SU-DHL-6 (cell line): ENCODE data around the gene ZNF212.

Experiments
- H2AFZ ChIP-seq: fragments of 200-600 bp; sonication (generic); 2 replicates; pipeline ENCODE4 v1.6.1; 2014; ENCODE audit warnings: low read depth, mild to moderate bottlenecking, moderate library complexity, mixed read lengths, antibody characterized with exemption, low read length; ENCODE audit not compliant: severe bottlenecking
- H3F3A ChIP-seq: fragments of 200-600 bp; shearing (Covaris generic); 2 replicates; pipeline ENCODE4 v1.6.0; 2016; ENCODE audit warnings: antibody characterized with exemption, mild to moderate bottlenecking; ENCODE audit not compliant: insufficient read depth
- H3K27ac ChIP-seq: fragments of 200-600 bp; sonication (generic); 2 replicates; pipeline ENCODE4 v1.5.1; 2016; ENCODE audit warnings: low read depth, mild to moderate bottlenecking, low read length, moderate library complexity, mixed read lengths
- H3K27me3 ChIP-seq: fragments of 200-600 bp; sonication (generic), shearing (Covaris generic); 2 replicates; pipeline ENCODE4 v1.6.0; 2014; ENCODE audit warnings: mild to moderate bottlenecking, low read length
- H3K36me3 ChIP-seq: fragments of 200-600 bp; sonication (generic); 2 replicates; pipeline ENCODE4 v1.6.1; 2014; ENCODE audit warnings: mild to moderate bottlenecking, low read length, mixed read lengths
- H3K4me2 ChIP-seq: fragments of 300-600, 200-600 bp; shearing (Covaris generic), sonication (generic); 2 replicates; pipeline ENCODE4 v1.6.0; 2014; ENCODE audit warnings: low read length, low read depth, mild to moderate bottlenecking; ENCODE audit not compliant: poor library complexity, severe bottlenecking
- H3K4me3 ChIP-seq: fragments of 200-600 bp; sonication (generic); 2 replicates; pipeline ENCODE4 v1.5.1; 2014; ENCODE audit warnings: antibody characterized with exemption, low read length, mild to moderate bottlenecking, mixed read lengths; ENCODE audit not compliant: insufficient read depth, poor library complexity, severe bottlenecking
- H3K79me2 ChIP-seq: fragments of 200-600 bp; sonication (generic); 2 replicates; pipeline ENCODE4 v1.6.1; 2014; ENCODE audit warnings: mild to moderate bottlenecking, low read length, moderate library complexity; ENCODE audit not compliant: insufficient read depth
- H3K9ac ChIP-seq: fragments of 200-600 bp; sonication (generic); 2 replicates; pipeline ENCODE4 v1.7.0; 2014; ENCODE audit warnings: mild to moderate bottlenecking, low read length
- H3K9me2 ChIP-seq: fragments of 200-600 bp; sonication (generic); replicated peaks from 2 replicates; pipeline ENCODE4 v1.6.1; 2014; ENCODE audit warnings: low read length; ENCODE audit not compliant: insufficient read depth
- H3K9me3 ChIP-seq: fragments of 200-600 bp; sonication (generic); 2 replicates; pipeline ENCODE4 v1.6.1; 2014; ENCODE audit warnings: low read length, mixed read lengths; ENCODE audit not compliant: insufficient read depth
- H4K20me1 ChIP-seq: fragments of 200-600 bp; sonication (generic); 2 replicates; pipeline ENCODE4 v1.6.1; 2014; ENCODE audit warnings: low read depth, mild to moderate bottlenecking, antibody characterized with exemption, low read length, moderate library complexity, mixed read lengths
- EZH2phosphoT487 ChIP-seq: fragments of 200-600 bp; sonication (generic), shearing (Covaris generic); conservative IDR thresholded peaks from 2 replicates; pipeline ENCODE4 v1.6.1; 2018; ENCODE audit warnings: mild to moderate bottlenecking, antibody characterized with exemption, low read length, moderate library complexity, mixed read lengths
- TF ChIP-seq, protein P1 (sequence below): fragments of 200-600 bp; sonication (generic); IDR thresholded peaks from one replicate; pipeline ENCODE4 v1.5.1; 2017; ENCODE audit warnings: antibody characterized with exemption, mild to moderate bottlenecking, low read length, moderate library complexity; ENCODE audit not compliant: insufficient read depth, poor library complexity, severe bottlenecking

Gene ZNF212

DNA sequence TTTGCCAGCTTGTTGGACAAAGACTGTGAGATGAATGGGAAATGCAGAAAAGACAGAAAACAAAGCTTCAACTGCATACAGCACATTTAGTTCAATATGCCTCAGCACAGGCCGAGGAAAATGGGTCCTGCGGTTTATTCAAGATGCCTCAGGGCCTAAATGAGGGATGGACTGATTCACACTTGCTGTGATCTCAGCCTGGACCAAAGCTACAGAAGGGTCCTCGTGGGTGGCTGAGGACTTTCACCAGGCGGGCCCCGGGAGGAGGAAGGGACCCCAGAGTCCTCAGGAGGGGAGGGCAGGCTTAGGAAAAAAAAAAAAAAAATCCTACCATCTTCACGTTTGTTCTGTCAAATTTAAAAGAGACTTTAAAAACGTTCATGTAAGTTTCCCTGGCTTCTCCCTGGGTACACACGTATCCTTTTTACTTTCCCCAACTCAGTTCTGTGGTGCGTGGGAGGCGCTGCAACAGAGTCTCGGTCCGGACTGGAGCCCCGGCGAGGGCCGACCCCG is 21.9 kb downstream of the ZNF212 start:
- Histone ChIP-seq H3K79me2 (no peaks in the 10 kb centered on the region), H3K4me3 (peak overlapping the region; percentile 80), H2AFZ (peak overlapping the region; percentile 95), H3K9ac (peak overlapping the region; percentile 75), H3F3A (0 out of 2 replicates have a peak, but pooled peaks cover 7% of the 10 kb centered on the region), H3K9me2 (no peaks in the 10 kb centered on the region), H3K27me3 (no peaks in the 10 kb centered on the region), H3K9me3 (no peaks in the 10 kb centered on the region), H3K36me3 (no peaks in the 10 kb centered on the region), H3K4me2 (peak overlapping the region; percentile 92), H3K27ac (no peak overlapping the region), H4K20me1 (no peaks in the 10 kb centered on the region)
- TF ChIP-seq EZH2phosphoT487: no peak
- TF ChIP-seq, protein P1, sequence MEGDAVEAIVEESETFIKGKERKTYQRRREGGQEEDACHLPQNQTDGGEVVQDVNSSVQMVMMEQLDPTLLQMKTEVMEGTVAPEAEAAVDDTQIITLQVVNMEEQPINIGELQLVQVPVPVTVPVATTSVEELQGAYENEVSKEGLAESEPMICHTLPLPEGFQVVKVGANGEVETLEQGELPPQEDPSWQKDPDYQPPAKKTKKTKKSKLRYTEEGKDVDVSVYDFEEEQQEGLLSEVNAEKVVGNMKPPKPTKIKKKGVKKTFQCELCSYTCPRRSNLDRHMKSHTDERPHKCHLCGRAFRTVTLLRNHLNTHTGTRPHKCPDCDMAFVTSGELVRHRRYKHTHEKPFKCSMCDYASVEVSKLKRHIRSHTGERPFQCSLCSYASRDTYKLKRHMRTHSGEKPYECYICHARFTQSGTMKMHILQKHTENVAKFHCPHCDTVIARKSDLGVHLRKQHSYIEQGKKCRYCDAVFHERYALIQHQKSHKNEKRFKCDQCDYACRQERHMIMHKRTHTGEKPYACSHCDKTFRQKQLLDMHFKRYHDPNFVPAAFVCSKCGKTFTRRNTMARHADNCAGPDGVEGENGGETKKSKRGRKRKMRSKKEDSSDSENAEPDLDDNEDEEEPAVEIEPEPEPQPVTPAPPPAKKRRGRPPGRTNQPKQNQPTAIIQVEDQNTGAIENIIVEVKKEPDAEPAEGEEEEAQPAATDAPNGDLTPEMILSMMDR: no peak

DNA sequence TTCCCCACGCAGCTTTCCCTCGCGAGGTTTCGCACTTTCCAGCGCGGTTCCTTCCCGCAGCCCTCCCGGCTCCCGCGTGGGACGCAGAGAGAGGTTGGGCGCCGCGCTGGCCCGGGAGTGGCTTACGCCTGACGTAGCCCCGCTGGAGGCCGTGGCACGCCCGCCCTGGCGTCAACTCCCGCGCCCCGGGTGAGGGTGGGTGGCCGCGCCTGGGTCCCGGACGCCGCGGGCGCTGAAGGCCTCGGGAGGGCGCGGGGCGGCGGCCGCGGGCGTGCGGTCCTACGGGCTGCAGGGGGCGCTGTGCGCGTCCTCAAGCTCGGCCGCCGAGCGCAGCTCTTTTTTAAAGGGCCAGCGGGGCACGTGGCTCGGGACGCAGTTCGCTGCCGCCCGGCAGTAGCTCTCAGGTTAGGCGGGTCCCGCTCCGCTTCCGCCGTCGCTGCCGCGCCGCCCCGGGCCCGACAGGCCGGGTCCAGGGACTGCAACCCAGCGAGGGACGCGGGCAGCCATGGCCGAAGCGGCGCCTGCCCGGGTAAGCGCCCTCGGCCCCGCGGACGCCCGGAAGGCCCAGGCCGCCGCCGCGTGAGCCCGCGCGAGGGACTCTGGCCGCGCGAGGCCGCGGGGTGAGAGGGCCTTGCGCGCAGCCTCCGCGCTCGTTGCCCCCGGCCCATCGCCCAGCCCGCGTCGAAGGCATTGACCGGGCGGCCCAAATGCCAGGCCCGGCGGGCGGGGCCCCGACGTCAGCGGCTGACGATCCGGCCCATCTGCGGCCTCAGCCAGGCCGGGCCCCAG is 22.6 kb downstream of the ZNF212 start, which contains the start of gene ZNF783:
ZNF783 (plus strand) TSS at position 368 of the 789 bp plus-strand sequence; CDS start at position 506, 138 bp downstream.
- Histone ChIP-seq H3K9ac (peak within 1 kb of the TSS; percentile 75), H3F3A (0 out of 2 replicates have a peak, but pooled peaks cover 7% of the 10 kb centered on the region), H3K4me3 (peak within 1 kb of the TSS; percentile 80), H3K9me3 (no peaks in the 10 kb centered on the region), H3K27me3 (no peaks in the 10 kb centered on the region), H3K27ac (no peak within 1 kb of the TSS; the same call in 1 of the 2 replicates), H4K20me1 (no peaks in the 10 kb centered on the region), H3K79me2 (no peaks in the 10 kb centered on the region), H2AFZ (peak within 1 kb of the TSS; percentile 95), H3K36me3 (no peaks in the 10 kb centered on the region), H3K9me2 (no peaks in the 10 kb centered on the region), H3K4me2 (peak within 1 kb of the TSS; percentile 92)
- TF ChIP-seq, protein P1: peak; percentile 64
- no peak for TF ChIP-seq EZH2phosphoT487

- TF ChIP-seq, protein P1: no peak
- no peak for TF ChIP-seq EZH2phosphoT487
- Histone ChIP-seq H3K79me2 (no peaks in the 10 kb centered on the region), H2AFZ (no peak overlapping the region), H3F3A (0 out of 2 replicates have a peak, but pooled peaks cover 2% of the 10 kb centered on the region), H3K27ac (no peak overlapping the region), H3K9ac (no peak overlapping the region), H3K9me3 (no peaks in the 10 kb centered on the region), H3K4me3 (no peak overlapping the region), H3K4me2 (no peak overlapping the region), H3K9me2 (no peaks in the 10 kb centered on the region), H3K36me3 (0 out of 2 replicates have a peak, but pooled peaks cover 3% of the 10 kb centered on the region), H4K20me1 (no peaks in the 10 kb centered on the region), H3K27me3 (no peaks in the 10 kb centered on the region)
Observed at GRCh38 chr7:149266451-149266850, 27.0 kb downstream of the ZNF212 start.
